Measurements from ENCODE around the gene ADRA2C. TPM values are rescaled to one million over a fixed set of nuclear protein-coding genes. Genes with fewer than 3 reads are reported as not detected.
A peak's percentile ranks its signal among the peaks of the same experiment; 100 is the strongest.

ADRA2C gene
- total RNA-seq, 2 donors from 2014 or later: 16.0 to 17.3 TPM

DNA sequence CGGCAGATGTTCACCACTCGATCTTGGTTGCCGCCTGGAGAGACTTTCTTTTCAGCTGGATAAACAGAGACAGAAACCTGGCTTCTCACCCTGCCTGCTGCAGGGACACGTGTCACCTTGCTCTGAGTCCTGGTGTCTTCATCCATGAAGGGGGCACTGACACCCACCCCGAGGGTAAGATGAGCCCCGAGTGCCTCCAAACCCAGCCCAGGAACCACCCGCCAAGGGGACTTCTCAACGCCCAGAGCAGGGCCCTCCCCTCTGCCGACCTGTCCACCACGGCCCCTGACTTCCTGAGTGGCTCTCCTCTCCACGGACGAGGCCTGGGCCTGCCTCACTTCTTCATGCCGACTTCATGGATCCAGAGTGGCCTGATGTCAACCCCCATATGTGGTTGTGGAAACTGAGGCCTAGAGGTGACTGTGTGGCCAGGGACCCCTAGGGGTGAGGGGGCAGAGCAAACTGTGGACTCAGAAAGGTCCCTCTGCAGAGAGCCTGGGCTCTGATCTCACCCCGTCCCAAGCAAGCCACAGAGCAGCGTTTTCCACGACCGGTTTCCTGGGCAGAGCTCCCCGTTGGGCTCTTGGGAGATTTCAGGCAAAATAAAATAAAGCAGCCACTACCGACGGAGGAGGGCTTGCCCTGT lies 5.1 kb downstream of the ADRA2C start:
- Histone ChIP-seq H3K9me3 (ENCODE audit: control insufficient read depth, low read length) (no peaks in the 10 kb centered on the region), H3K4me1 (ENCODE audit: control insufficient read depth, insufficient read depth, low read length) (peaks cover 16% of the 10 kb centered on the region), H3K36me3 (ENCODE audit: control insufficient read depth, insufficient read depth, low read length) (no peaks in the 10 kb centered on the region), H3K4me3 (ENCODE audit: low read length) (no peak overlapping the region), H3K9ac (ENCODE audit: extremely low read depth, low read length, poor library complexity, severe bottlenecking) (no peak overlapping the region), H3K27ac (ENCODE audit: low read depth, low read length) (no peak overlapping the region), H3K27me3 (ENCODE audit: control insufficient read depth, insufficient read depth, low read length, poor library complexity, severe bottlenecking) (peaks cover 5% of the 10 kb centered on the region)
- DNase-seq: no peak
- Mint-ChIP-seq H3K4me3 (no peak overlapping the region), H3K27me3 (ENCODE audit: insufficient read depth) (peaks cover 12% of the 10 kb centered on the region), H3K9me3 (peaks cover 2% of the 10 kb centered on the region), H3K4me1 (peaks cover 18% of the 10 kb centered on the region), H3K36me3 (ENCODE audit: low read depth) (no peaks in the 10 kb centered on the region), H3K27ac (peak overlapping the region; percentile 21)
- WGBS, 2 experiments (ENCODE audit: insufficient coverage in 1 of 2, insufficient read length in 1 of 2): 85 to 87% methylated on average over 12 to 20 of the region's 20 CpGs
- TF ChIP-seq, protein P1, sequence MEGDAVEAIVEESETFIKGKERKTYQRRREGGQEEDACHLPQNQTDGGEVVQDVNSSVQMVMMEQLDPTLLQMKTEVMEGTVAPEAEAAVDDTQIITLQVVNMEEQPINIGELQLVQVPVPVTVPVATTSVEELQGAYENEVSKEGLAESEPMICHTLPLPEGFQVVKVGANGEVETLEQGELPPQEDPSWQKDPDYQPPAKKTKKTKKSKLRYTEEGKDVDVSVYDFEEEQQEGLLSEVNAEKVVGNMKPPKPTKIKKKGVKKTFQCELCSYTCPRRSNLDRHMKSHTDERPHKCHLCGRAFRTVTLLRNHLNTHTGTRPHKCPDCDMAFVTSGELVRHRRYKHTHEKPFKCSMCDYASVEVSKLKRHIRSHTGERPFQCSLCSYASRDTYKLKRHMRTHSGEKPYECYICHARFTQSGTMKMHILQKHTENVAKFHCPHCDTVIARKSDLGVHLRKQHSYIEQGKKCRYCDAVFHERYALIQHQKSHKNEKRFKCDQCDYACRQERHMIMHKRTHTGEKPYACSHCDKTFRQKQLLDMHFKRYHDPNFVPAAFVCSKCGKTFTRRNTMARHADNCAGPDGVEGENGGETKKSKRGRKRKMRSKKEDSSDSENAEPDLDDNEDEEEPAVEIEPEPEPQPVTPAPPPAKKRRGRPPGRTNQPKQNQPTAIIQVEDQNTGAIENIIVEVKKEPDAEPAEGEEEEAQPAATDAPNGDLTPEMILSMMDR (conservative IDR thresholded peaks at IDR 0.05): no peak

DNA sequence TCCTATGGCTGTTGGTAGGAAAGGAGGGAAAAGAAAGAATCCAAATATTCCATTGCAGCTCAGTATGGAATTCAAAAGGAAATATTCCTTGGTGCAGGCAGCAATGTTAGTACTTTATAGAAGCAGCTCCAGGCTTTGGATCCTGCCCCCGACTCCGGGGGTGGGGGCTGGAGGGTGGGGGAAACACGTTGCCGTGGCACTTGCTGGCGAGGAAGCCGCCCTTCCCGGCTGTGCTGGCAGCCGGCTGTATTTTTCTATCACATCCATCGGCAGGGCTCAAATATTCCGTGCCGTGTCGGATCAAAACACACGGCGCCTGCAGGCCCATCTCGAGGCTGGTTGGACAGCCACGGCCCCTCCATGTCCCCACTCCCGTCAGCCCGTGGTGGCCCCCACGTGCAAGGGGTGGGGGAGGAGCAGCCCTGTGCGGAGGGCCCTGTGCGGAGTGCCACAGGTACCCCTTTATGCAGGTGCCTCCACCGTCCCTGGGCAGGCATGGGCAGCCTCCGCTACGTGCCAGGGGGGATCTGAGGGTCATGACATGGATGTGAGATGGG lies 5.8 kb downstream of the ADRA2C start:
- H3K36me3 ChIP-seq (ENCODE audit: control insufficient read depth, insufficient read depth, low read length): no peaks in the 10 kb centered on the region
- WGBS, 2 experiments (ENCODE audit: insufficient coverage in 1 of 2, insufficient read length in 1 of 2): 89 to 91% methylated on average over 14 to 24 of the region's 24 CpGs
- TF ChIP-seq, protein P1 (conservative IDR thresholded peaks at IDR 0.05): no peak
- Mint-ChIP-seq H3K36me3 (ENCODE audit: low read depth) (no peaks in the 10 kb centered on the region), H3K4me3 (no peak overlapping the region), H3K27me3 (ENCODE audit: insufficient read depth) (peaks cover 8% of the 10 kb centered on the region), H3K9me3 (peaks cover 2% of the 10 kb centered on the region), H3K27ac (no peak overlapping the region), H3K4me1 (peaks cover 18% of the 10 kb centered on the region)
- DNase-seq: no peak
- H3K27ac ChIP-seq (ENCODE audit: low read depth, low read length): no peak overlapping the region
- H3K27me3 ChIP-seq (ENCODE audit: control insufficient read depth, insufficient read depth, low read length, poor library complexity, severe bottlenecking): peaks cover 1% of the 10 kb centered on the region
- no peak overlapping the region for H3K4me3 ChIP-seq (ENCODE audit: low read length)
- H3K9me3 ChIP-seq (ENCODE audit: control insufficient read depth, low read length): no peaks in the 10 kb centered on the region
- H3K4me1 ChIP-seq (ENCODE audit: control insufficient read depth, insufficient read depth, low read length): peaks cover 16% of the 10 kb centered on the region
- H3K9ac ChIP-seq (ENCODE audit: extremely low read depth, low read length, poor library complexity, severe bottlenecking): no peak overlapping the region

DNA sequence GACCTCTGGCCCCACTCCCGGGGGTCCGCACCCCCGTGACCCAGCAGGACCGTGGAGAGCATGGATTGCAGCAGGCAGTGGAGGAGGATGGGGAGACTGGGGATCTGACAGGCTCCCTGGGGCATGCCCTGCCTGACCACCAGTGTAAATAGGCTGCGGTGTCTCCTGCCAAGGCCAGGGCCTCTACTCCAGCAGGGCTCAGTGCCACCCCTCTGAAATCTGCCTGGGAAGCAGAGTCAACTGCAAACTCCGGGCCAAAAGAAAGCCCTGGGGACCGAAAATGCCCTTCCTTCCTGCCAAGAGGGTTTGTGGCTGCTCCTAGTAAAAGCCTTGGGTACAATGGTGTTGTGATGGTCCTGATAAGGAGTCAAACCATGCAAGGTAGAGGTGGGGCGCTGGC lies 6.4 kb downstream of the ADRA2C start:
- Histone ChIP-seq H3K4me3 (ENCODE audit: low read length) (no peak overlapping the region), H3K9me3 (ENCODE audit: control insufficient read depth, low read length) (no peaks in the 10 kb centered on the region), H3K36me3 (ENCODE audit: control insufficient read depth, insufficient read depth, low read length) (no peaks in the 10 kb centered on the region), H3K27ac (ENCODE audit: low read depth, low read length) (no peak overlapping the region), H3K27me3 (ENCODE audit: control insufficient read depth, insufficient read depth, low read length, poor library complexity, severe bottlenecking) (no peaks in the 10 kb centered on the region), H3K4me1 (ENCODE audit: control insufficient read depth, insufficient read depth, low read length) (peaks cover 16% of the 10 kb centered on the region), H3K9ac (ENCODE audit: extremely low read depth, low read length, poor library complexity, severe bottlenecking) (no peak overlapping the region)
- TF ChIP-seq, protein P1 (conservative IDR thresholded peaks at IDR 0.05): no peak
- no peak overlapping the region for H3K27ac Mint-ChIP-seq
- no peak for DNase-seq
- no peak overlapping the region for H3K4me3 Mint-ChIP-seq
- 92 to 100% methylated on average over 3 to 8 of the region's 8 CpGs for WGBS, 2 experiments (ENCODE audit: insufficient coverage in 1 of 2, insufficient read length in 1 of 2)
- peaks cover under 1% of the 10 kb centered on the region for H3K9me3 Mint-ChIP-seq
- H3K36me3 Mint-ChIP-seq (ENCODE audit: low read depth): no peaks in the 10 kb centered on the region
- peaks cover 18% of the 10 kb centered on the region for H3K4me1 Mint-ChIP-seq
- peaks cover 4% of the 10 kb centered on the region for H3K27me3 Mint-ChIP-seq (ENCODE audit: insufficient read depth)

All from endodermal cell (in vitro differentiated cells).